ENCODE results near the gene OR52E2. TPM values are rescaled to one million over a fixed set of nuclear protein-coding genes. Genes with fewer than 3 reads are reported as not detected.

OR52E2 gene
- total and polyA plus RNA-seq, 2 donors (not counting 3 experiments of a cell fraction or from before 2014, with no cell fraction given): not detected

DNA sequence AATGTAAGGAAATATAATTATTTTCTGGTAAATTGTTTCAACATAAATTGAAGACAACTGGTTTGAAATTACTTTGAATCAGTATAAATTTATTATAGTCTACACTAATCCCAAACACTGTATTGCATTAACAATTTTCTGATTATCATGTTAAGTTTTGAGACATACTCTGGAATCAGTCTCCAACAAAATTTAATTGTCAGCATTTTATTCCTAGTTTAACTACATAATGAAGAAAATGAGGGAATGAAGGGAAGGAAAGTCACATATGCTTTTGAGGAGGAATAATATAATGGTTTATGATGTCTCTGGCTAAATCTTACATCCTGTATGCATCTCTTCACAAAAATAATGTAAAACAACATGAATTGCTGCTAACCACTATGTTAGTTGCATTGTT, 24.2 kb upstream of the OR52E2 start:
- no peak for FAIRE-seq

More for the DNA sequence above, 24.2 kb upstream of the OR52E2 start:
- no peaks in the 10 kb centered on the region for H3K36me3 ChIP-seq (ENCODE audit: control insufficient read depth in 2 of 2, extremely low read depth in 1 of 2, insufficient read depth in 2 of 2, low read length in 2 of 2)
- intact Hi-C loops (cut with micrococcal nuclease): no loop called here
- H3K9me3 ChIP-seq (replicated peaks; ENCODE audit: control insufficient read depth, insufficient read depth, low read length): no peaks in the 10 kb centered on the region
- H3K4me2 ChIP-seq (ENCODE audit: insufficient read depth, low read length): no peak overlapping the region
- H3K27me3 ChIP-seq (ENCODE audit: control insufficient read depth in 2 of 2, insufficient read depth in 2 of 2, low read length in 2 of 2): peaks cover 0 to 2% of the 10 kb centered on the region in 2 experiments
- no peak overlapping the region for H2AFZ ChIP-seq (ENCODE audit: low read depth, low read length)
- DNase-seq (ENCODE audit: low read depth, low spot score): no peak
- H4K20me1 ChIP-seq (replicated peaks; ENCODE audit: control insufficient read depth, extremely low read depth, insufficient read depth, low read length): no peaks in the 10 kb centered on the region
- H3K4me1 ChIP-seq (ENCODE audit: control insufficient read depth, extremely low read depth, insufficient read depth, low read length): no peaks in the 10 kb centered on the region
- TF ChIP-seq, protein P1, sequence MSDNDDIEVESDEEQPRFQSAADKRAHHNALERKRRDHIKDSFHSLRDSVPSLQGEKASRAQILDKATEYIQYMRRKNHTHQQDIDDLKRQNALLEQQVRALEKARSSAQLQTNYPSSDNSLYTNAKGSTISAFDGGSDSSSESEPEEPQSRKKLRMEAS (IDR thresholded peaks at IDR 0.05; ENCODE audit: insufficient read depth, insufficient read length): no peak
- no peak for TF ChIP-seq CTCF (IDR thresholded peaks at IDR 0.05; ENCODE audit: extremely low read depth in 1 of 2, insufficient read depth in 1 of 2, low read depth in 1 of 2, low read length in 2 of 2)
- TF ChIP-seq MYC (IDR thresholded peaks at IDR 0.05; ENCODE audit: low read depth, low read length): no peak
- TF ChIP-seq POLR2A (IDR thresholded peaks at IDR 0.05; ENCODE audit: low read depth, low read length): no peak
- TF ChIP-seq GATA2 (IDR thresholded peaks at IDR 0.05; ENCODE audit: insufficient read depth, insufficient read length, low read depth, low read length): no peak
- TF ChIP-seq POLR2AphosphoS5 (IDR thresholded peaks at IDR 0.05; ENCODE audit: insufficient read depth, low read depth, low read length): no peak
- TF ChIP-seq JUN (IDR thresholded peaks at IDR 0.05; ENCODE audit: borderline replicate concordance, insufficient read depth, insufficient read length, low read depth): no peak
- no peak for TF ChIP-seq EZH2 (IDR thresholded peaks at IDR 0.05; ENCODE audit: borderline replicate concordance, low read depth, low read length, severe bottlenecking)
- TF ChIP-seq FOS (IDR thresholded peaks at IDR 0.05; ENCODE audit: borderline replicate concordance, insufficient read depth, low read length): no peak
- no peak overlapping the region for H3K27ac ChIP-seq (ENCODE audit: insufficient read depth, low read depth, low read length)
- no peaks in the 10 kb centered on the region for H3K9me1 ChIP-seq (replicated peaks; ENCODE audit: control insufficient read depth, extremely low read depth, insufficient read depth, low read length)
- ChIA-PET CTCF (no interaction called here), POLR2A (no interaction called here)
- no TSS peak for BruUV-seq (replicated peaks)
- no peak overlapping the region for H3K4me3 ChIP-seq (replicated peaks in 1 of 3; ENCODE audit: insufficient read depth in 1 of 3, low read depth in 1 of 3, low read length in 3 of 3)
- dilution Hi-C loops (cut with MboI; ENCODE audit: extremely low pct_ligation_motif_present, low sequenced_read_pairs): no loop called here
- no peaks in the 10 kb centered on the region for H3K79me2 ChIP-seq (ENCODE audit: control insufficient read depth, insufficient read depth, low read length)
- no peak overlapping the region for H3K9ac ChIP-seq (replicated peaks; ENCODE audit: extremely low read depth, insufficient read depth, low read length)
